ENCODE results near the gene LRMDA.

The LRMDA gene

DNA sequence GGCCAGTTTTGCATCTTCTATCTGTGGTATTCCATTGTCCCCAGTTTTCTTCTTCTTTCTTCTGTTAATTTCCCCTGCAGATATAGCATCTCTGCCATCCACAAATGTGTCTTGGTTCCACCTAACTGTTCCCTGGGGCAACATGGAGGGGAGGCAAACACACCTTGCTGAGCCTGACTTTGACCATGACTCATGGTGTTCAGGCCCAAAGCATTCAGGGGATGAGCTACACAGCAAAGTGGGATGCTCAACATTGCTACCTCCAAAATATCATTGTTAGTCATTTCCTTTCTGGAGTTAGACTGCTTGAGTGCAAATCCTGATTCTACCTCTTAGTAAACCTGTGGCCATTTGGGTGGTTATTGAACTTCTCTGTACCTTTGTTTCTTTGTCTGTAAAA is 542.7 kb downstream of the LRMDA start:
- DNase-seq = no peak

DNA sequence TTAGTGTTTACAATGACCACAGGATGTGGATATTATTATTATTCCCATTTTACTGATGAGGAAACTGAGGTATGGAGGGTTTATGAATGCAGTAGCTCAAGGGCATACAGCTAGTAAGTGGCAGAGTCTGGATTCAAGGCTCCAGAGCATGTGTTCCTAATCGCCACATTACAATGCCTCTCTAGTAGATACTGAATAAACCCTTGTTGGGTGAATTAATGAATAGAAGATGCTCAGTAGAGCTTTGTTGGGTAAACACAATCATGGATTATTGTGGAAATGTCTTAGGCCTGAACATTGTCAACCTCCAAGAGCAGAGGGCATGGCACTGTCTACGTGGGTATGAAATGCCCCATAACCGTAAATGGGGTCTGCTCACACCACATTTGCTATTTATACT is 545.3 kb downstream of the LRMDA start:
- DNase-seq = no peak

DNA sequence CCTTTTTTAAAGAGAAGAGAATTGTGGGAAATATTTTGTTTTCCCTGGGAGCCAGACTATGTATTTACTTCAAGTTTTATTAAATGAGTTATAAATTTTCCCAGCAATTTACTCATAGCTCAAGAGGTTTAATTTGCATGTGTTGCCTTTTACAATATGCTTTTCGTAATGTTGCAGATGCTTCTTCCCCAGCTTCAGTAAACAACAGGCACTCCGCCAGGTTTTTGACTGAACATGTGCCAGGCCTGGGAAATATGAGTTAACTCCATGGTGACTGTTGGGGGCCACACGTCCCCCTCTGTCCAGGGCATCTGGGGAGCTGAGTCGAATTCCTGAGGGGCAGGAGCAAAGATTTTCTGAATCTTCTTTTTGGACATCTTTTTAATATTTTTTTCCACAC is 545.7 kb downstream of the LRMDA start:
- DNase-seq = peak; percentile 55

DNA sequence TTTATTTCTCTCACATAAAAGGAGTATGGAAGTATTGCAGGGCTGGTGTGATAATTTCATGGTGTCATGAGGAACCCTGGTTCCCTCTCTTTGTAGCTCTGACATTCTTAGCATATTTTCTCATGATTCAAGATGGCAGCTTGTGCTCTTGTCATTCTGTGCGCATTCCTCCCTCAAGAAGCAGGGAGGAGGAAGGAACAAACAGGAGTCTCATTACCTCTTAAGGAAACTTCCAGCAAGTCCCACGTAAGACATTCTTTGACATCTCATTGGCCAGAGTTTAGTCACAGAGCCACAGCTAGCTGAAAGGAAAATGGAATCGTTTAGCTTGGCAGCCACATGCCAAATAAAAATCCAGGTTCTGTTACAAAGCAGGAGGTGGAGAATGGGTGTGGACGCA is 546.8 kb downstream of the LRMDA start:
- DNase-seq = no peak

DNA sequence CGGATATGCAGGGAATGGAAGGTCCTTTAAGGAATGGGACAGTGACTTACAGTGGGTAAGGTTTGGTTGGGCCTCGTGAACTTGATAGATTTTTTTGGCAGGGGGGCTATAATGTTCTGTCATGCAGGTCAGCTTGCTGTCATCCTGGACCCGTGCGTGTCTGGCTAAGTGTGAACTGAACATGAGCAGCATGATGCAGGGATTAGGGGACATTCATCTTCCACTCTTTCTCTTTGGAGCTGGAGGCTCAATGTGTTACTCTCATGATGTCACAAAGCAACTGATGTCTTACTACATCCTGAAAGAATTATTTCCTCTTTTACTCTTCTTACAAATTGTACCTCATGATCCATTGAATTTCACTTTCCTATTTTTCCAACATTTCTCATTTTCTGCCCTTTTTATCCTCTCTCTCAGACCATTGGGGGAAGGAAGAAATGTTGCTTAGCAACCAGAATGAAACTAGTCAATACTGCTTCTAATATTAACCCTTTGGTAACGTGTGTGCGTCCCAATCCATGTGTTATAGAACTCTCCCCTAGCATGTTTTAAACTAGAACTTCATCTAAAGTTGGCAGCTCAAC is 549.1 kb downstream of the LRMDA start:
- DNase-seq = no peak

DNA sequence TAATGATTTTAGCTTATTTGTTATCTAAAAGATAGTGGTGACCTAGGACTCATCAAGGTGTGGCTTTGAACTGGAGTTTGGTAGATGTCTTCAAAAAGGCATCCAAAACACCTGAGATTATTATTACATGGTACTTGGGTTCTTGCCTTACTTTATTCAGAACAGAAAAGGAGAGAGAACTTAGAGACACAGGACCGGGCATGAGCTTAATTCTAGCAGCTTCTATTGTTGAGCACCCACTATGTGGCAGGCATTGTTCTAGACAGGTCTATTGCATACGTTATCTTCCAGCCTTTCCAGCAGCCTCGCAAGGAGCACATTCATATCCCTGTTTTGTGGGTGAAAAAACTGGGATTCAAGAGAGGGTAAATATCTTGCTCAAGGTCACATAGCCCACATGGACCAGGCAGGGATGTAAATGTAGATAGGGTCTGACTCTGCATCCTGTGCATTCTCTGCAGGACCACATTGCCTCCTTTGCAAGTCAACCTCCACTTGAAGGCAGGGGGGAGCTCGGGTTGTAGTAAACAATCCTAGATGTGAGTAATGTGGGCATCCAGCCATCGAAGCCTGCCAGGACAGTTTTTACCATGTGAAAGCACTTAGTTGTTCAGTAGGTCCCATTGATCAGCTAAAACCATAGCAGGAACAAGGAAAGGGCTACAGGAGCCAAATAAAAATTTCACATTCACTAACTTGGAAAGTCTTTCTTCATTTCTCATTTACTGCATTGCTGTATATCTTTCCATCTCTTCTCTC is 551.4 kb downstream of the LRMDA start:
- peak; percentile 29 for DNase-seq

DNA sequence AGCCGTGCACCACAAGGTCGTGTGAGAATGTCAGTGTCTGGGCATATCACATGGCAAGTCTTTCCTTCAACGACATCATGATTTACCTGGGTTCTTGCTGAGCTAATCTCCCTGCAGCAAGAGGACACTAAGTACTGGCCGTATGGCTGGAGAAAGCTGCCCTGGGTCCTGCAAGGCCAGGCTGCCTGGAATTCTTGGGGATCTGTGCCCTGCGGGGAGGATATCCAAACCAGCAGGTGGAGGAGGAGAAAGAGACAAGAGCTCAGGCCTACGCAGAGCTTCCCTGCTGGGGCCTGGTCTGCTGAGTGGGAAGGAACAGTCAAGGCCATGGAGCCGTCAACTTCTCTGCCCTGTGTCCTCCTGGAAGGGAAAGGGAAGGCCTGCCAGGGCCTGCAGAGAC is 552.6 kb downstream of the LRMDA start:
- DNase-seq = no peak

DNA sequence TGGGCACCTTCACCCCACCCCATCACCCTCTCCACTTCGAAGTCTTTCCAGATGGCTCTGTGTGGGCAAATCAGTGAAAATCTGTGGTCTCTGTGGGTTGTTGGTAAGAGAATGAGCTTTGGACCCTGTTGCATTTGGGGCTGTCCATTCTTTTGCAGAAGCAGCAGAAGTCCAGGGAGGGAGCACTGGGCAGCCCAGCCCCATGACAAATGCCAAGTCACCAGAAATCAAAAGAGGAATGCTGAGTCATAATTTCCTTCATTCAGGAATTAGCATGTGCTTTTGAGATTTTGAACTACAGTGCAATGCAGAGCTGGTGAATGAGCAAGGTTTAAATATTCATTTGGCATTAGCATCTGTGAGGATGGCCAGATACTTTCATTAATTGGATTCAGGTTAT is 556.2 kb downstream of the LRMDA start:
- DNase-seq = no peak

DNA sequence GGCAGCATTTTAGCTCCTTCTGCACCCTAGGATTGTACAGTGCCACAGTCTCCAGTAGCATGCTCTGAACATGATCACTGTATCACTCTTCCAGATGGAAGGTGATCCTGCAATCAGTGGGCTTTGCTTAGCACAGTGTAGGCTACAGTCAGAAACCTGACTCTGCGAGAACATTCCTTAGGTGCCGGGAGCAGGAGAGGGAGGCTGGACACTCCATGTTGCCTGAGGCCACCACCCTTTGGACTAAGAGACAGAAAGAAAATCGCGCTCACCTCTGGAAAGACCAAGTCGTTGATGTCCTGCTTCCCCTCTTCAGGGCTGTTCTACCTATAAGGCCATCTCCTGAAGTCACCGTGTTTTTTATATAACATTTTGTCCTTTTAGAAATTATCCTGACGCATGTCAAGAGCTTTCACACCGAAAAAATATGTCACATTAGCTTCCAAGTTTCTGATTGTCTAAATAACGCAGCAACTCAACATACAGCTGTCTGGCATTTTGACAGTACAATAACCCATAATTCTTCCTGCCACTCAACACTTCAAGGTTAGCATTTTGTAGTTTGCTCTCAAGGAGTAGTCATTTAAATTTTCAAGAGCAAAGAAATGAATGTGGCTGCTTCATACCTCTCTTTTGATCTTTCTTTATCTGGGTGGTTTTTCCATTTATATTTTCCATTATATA is 563.1 kb downstream of the LRMDA start:
- DNase-seq = no peak

DNA sequence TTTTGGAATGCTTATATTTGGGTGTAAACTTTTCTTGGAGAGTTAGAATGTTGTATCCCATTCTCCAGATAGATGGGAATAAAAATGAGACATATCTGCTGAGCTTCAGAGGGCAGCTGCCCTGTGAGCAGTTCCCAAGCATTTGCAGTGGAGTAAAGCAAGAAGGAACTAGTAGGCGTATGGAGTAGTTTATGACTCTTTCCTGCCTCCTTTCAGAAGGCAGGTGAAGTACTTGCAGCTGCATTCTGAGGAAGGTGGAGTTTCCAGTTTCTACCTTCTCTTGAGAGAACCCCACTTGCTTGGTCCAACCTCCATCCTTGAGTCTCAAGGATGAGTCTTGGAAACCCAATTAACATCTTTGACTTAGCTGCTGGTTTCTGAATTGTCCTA is 563.6 kb downstream of the LRMDA start:
- no peak for DNase-seq

DNA sequence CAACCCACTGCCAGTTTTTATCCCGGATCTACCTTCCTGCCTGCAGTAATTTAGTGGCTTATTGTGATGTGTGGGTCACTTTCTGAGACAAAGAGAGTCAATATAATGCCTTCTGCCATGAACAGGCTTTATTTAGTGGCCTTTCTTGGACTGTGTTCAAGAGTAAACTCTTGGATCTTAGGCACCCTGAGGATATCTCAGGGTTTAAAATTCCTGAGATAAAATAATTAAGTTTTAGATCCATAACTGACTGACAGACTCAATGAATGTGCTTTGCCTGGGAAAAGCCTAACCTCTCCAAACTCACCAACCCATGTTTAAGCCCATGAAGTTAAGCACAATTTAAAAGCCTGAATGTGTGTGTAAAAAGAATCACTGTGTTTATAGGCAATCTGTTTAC is 564.3 kb downstream of the LRMDA start:
- no peak for DNase-seq

DNA sequence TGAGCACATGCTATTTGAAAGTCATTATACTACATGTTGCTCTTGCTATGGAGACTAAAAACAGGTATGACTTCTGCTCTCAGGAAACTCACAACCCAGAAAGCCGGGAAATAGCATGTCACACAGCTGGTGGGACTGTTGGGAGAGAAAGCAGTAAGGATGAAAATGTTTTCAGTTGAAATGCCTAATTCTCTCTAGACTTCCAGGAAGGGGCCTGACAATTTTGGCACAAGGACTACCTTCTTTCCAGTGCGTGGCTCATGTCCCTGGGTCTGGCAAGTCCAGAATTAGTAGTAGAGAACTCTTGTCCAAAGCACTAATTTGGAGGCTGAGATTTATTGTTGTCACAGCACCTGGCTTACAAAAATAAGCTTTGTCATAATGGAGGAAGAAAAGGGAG is 567.6 kb downstream of the LRMDA start:
- no peak for DNase-seq

DNA sequence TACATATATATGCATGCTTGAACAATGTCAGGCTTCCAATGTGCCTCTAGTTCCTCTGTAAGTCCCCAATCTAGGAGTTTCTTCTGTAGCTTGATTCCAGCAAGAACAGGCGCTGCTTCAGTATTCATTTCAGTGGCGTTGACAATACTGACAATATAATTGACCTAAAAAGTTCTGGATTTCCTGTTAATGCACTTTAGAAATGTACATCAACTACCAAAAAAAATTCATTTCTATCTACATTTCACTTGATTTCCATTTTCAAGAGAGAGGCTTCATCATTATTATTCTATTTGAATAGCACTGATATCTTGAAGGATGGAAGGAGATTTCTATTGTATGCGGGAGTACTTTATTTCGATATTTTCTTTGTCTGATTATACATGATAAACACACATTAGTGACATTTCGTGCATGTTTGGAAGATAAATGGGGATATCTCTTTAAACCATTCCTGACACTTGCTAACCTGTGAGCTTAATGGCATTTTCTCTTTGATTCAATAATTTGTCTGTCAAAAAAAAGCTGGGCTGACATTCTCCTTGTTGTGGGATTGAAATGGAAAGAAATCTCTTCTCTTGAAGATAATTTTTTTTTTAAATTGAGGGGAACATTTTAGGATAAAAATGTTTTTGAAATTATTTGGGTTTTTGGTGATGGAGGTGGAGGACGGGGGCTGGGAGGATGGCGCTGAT is 568.2 kb downstream of the LRMDA start:
- no peak for DNase-seq

DNA sequence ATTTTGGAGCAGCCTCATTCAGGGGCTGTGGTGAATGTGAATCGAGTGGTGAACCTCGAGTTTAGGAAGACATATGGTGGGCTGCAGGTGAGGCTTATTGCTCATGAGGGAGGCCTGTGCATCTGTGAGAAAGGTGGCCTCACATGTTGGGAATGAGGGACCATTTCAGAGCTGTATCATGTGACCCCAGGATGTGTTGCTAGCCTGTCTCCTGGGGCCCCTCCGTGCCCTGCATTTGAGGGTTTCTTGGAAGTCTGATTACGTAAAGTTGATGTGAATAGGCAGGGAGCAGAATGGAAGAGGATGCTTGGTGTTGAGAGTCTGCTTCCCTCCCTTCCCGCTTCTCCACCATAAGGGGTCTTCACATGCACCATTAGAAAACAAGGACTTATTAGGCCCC is 569.1 kb downstream of the LRMDA start:
- no peak for DNase-seq

DNA sequence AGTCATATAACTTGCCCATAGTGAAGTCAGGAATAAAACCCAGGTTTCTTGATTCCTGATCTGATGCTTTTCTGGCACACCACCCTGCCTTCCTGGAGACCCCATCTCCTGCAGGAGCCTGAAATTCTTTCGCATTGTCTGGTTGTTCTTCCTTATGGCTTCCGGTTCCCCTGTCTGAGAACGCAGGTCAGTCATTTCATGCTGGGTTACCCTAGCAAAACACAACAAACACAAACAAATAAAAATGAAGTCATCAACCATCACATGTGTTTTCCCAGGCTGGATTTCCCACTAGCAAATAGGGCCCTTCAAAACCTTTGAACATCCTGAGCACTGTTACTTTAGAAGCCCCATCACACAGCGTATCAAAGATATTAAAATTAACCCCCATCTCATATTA is 569.6 kb downstream of the LRMDA start:
- no peak for DNase-seq

DNA sequence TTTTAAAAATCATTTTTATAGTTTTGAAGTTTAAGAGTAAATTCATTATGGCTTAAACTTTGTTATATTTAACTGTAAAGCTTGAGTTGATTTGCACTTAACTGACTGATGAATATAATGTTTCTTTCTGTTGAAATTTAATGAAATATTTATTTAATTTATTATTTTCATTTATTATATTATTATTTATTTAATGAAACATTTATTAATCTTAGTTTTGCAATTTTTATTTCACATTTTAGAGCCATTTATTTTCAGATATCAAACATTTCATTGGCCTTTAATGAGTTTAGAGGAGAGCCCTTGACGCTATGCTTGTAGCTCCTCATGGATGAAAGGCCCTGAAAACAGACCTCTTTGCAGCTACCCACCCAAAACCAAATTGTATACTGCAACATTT is 570.0 kb downstream of the LRMDA start:
- DNase-seq = no peak

DNA sequence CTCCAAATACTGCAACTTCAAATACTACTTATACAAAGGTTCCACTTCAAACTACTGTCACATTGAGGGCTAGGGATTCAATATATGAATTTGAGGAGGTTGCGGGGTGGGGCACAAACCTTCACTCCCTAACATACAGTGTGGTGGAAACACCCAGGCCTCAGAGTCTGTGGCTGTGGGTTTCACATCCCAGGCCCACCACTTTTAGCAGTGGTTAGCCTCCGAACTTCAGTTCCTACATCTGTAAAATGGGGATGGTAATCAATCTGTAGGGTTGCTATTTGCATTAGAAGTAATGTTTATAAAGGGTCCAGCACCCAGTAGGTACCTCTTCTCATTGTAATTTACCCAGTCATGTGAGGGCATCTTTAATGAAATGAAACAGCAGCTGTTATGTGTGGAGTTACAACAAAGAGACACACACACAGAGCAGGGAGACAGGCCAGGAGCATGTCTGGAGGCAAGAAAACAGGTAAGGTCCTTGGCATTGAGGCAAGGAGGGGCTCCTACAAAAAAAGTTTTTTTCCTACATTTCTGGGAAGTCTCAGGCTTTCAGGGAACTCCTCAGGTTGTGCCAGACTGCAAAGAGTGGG is 570.9 kb downstream of the LRMDA start:
- no peak for DNase-seq

DNA sequence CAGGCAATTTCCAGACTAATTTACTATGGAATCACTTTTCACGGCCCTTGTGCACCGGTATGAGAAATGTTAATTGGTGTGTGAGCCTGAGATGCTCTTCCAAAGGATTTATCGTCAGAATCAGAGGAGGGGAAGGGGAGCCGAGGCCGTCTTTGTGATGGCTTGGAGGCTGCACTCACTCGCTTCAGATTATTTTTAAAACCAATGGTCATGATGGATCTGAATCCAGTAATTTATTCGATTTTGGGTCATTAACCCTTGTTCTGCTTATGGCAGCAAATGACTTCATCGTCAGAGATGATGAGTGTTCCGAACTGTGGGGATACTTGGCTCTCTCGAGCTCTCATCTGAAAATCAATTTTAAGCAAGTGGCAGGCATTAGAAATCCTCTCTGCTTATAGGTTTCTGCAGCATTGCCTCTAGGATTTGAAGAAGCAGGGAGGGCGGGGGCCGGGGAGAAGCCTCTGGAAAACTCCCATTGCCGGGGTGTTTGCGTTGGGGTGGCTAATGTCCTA is 576.3 kb downstream of the LRMDA start:
- DNase-seq = no peak

DNA sequence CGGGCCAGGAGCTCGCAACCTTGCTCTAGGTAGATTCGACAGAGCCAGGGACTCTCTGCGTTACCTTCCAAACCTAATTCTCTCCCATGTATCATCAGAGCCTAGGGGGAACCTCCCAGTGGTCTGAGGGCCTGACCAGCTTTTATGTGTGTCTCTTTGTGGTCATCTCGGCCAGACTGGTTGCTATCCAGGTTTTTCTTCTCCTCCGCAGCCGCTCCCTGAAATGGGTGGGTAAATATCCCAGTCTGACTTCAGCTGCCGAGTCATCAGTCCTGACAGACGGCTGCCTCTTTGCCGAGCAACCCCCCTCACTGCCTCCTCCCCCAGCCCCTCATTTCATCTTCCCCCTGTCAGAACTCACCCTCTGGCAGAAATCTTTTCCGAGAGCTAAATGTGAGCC is 578.1 kb downstream of the LRMDA start:
- no peak for DNase-seq

DNA sequence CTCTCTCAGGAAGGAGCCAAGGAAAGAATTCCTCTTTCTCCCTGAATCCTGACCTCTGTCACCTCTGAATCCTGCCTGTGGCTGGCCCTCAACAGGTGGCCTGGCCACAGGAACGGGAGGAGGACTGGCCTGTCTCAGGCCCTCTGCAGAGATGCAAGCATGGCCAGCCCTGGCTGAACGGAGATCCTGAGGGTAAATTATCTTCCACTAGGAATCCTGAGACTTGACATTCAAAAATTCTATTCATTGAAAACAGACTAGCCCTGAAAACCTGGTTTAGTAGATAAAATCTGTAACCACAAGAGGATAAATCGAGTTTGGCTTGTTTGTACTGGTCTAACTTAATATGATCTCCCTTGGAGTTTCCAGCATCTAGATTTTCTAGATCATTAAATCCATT is 579.3 kb downstream of the LRMDA start:
- DNase-seq = no peak

DNA sequence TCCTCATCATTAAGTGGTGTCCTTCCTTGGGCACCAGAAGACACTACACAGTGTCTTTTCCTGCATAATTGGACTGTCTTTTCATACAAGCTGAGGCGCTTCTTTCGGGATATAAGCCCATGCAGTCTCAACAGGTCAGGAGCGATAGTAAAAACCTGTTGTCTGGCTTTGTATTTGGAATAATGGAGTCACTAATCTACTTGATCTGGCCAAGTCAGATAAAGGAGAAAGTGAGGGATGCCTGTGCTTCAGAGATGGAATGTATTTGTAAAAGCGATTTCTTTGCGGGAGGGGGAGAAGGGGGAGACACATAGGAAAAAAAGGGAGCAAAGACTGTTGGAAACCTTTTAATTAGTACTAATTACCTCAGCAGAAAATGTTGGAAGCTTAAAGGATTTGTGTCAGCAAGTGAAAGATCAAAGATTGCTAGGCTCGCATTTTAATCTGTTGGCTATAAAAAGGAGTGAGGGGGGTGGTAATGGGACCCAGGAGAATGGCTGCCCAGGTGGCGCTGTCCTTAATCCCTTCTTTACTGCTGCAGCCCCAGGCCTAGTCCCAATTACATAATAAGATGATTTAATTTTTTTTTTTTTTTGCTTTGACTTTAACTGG is 581.4 kb downstream of the LRMDA start:
- no peak for DNase-seq

DNA sequence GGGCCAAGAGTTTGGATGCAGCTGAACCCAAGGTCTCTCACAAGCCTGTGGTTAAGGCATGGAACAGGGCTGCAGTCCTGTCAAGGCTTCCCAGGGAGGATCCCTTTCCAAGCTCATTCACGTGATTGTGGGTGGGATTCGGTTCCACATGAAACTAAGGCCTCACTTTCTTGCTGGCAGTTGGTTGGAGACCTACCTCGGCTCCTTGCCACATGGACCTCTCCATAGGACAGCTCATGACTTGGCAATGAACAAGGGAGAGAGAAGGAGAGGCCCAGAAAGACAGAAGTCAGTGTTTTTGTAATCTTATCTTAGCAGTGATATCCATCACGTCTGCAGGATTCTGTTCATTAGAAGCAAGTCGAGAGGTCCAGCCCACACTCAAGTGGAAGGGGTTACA is 583.8 kb downstream of the LRMDA start:
- DNase-seq = no peak
